RWPE2 (cell line): Measurements from ENCODE around the gene DENND1A.

Source experiments
- ATAC-seq: fragments of 200-7000 bp; cut with Tn5 transposase; 3 replicates; pipeline ENCODE4 v1.9.1; 2021; ENCODE audit warnings: low read depth
- DNase-seq: peaks from one replicate; pipeline ENCODE4 v3.0.0-alpha.2; 2020; ENCODE audit warnings: low spot score
- H3K27ac ChIP-seq: fragments of 450-650 bp; 2 replicates; pipeline ENCODE4 v1.5.1; 2017; ENCODE audit warnings: mild to moderate bottlenecking; ENCODE audit not compliant: poor library complexity, severe bottlenecking
- H3K27me3 ChIP-seq: fragments of 250-450 bp; sonication (Bioruptor Pico); 2 replicates; pipeline ENCODE4 v1.5.1; 2021; ENCODE audit warnings: mild to moderate bottlenecking, moderate library complexity; ENCODE audit not compliant: insufficient read depth, poor library complexity, severe bottlenecking
- H3K36me3 ChIP-seq: fragments of 250-450 bp; sonication (Bioruptor Pico); 2 replicates; pipeline ENCODE4 v1.5.1; 2020; ENCODE audit warnings: low read depth, mild to moderate bottlenecking, moderate library complexity
- H3K4me1 ChIP-seq: fragments of 250-450 bp; sonication (Bioruptor Pico); 2 replicates; pipeline ENCODE4 v1.5.1; 2021; ENCODE audit warnings: mild to moderate bottlenecking, moderate library complexity; ENCODE audit not compliant: insufficient read depth, poor library complexity, severe bottlenecking
- H3K4me3 ChIP-seq: fragments of 250-450 bp; sonication (Bioruptor Pico); 2 replicates; pipeline ENCODE4 v1.5.1; 2021; ENCODE audit warnings: mild to moderate bottlenecking, moderate library complexity; ENCODE audit not compliant: severe bottlenecking
- H3K9me3 ChIP-seq: fragments of 250-450 bp; sonication (Bioruptor Pico); 2 replicates; pipeline ENCODE4 v1.5.1; 2021; ENCODE audit warnings: mild to moderate bottlenecking, moderate library complexity; ENCODE audit not compliant: severe bottlenecking
- CTCF ChIP-seq: fragments of 450-650 bp; IDR thresholded peaks from one replicate; pipeline ENCODE4 v1.5.1; 2017; ENCODE audit warnings: mild to moderate bottlenecking, moderate library complexity; ENCODE audit not compliant: poor library complexity, severe bottlenecking

DENND1A gene

GRCh38 chr9:123761905-123762605, 167.9 kb downstream of the DENND1A start:
- Histone ChIP-seq H3K27me3 (no peaks in the 10 kb centered on the region), H3K4me1 (no peaks in the 10 kb centered on the region), H3K36me3 (no peaks in the 10 kb centered on the region), H3K4me3 (no peak overlapping the region), H3K27ac (no peak overlapping the region), H3K9me3 (no peaks in the 10 kb centered on the region)
- TF ChIP-seq CTCF = no peak
- DNase-seq = no peak
- no peak for ATAC-seq

- no peak for TF ChIP-seq CTCF
- Histone ChIP-seq H3K4me1 (no peaks in the 10 kb centered on the region), H3K4me3 (no peak overlapping the region), H3K27ac (no peak overlapping the region), H3K9me3 (no peaks in the 10 kb centered on the region), H3K36me3 (no peaks in the 10 kb centered on the region), H3K27me3 (no peaks in the 10 kb centered on the region)
- ATAC-seq (no peak), DNase-seq (no peak)
These were observed 172.0 kb downstream of the DENND1A start for GRCh38 chr9:123757960-123758359.

- Histone ChIP-seq H3K4me3 (no peak overlapping the region), H3K36me3 (no peaks in the 10 kb centered on the region), H3K4me1 (no peaks in the 10 kb centered on the region), H3K27ac (no peak overlapping the region), H3K27me3 (no peaks in the 10 kb centered on the region), H3K9me3 (no peaks in the 10 kb centered on the region)
- DNase-seq (no peak), ATAC-seq (no peak)
- TF ChIP-seq CTCF = no peak
These were observed 172.4 kb downstream of the DENND1A start for GRCh38 chr9:123757547-123757946.

GRCh38 chr9:123756484-123757106, 173.3 kb downstream of the DENND1A start:
- no peak for DNase-seq
- Histone ChIP-seq H3K4me3 (no peak overlapping the region), H3K4me1 (no peaks in the 10 kb centered on the region), H3K36me3 (no peaks in the 10 kb centered on the region), H3K27me3 (no peaks in the 10 kb centered on the region), H3K9me3 (no peaks in the 10 kb centered on the region), H3K27ac (no peak overlapping the region)
- TF ChIP-seq CTCF = no peak
- no peak for ATAC-seq

- DNase-seq = no peak
- H3K27me3 ChIP-seq = no peaks in the 10 kb centered on the region
- no peaks in the 10 kb centered on the region for H3K4me1 ChIP-seq
- H3K9me3 ChIP-seq = no peaks in the 10 kb centered on the region
- H3K36me3 ChIP-seq = no peaks in the 10 kb centered on the region
- no peak overlapping the region for H3K27ac ChIP-seq
- ATAC-seq = no peak
- TF ChIP-seq CTCF = no peak
- H3K4me3 ChIP-seq = no peak overlapping the region
These were observed 176.2 kb downstream of the DENND1A start for GRCh38 chr9:123753669-123754258.
